CD4-positive, alpha-beta T cell (primary cell): Measurements from ENCODE around the gene FBXW11. TPM values are rescaled to one million over a fixed set of nuclear protein-coding genes. Genes with fewer than 3 reads are reported as not detected.

Experiments
- ATAC-seq: fragments of 200-7000 bp; cut with Tn5 transposase; one replicate; pipeline ENCODE4 v1.10.0; 2022; ENCODE audit warnings: mild to moderate bottlenecking; ENCODE audit not compliant: poor library complexity
- CTCF ChIA-PET: fragments of 350-600 bp; sonication (Branson Sonifier 250); formaldehyde crosslinking; loops from one replicate; lab custom pipeline; 2021; ENCODE audit warnings: antibody characterized with exemption, inconsistent platforms; lab: Charles Lee
- POLR2A ChIA-PET: fragments of 350-600 bp; sonication (Branson Sonifier 250); formaldehyde crosslinking; loops from one replicate; lab custom pipeline; 2021; ENCODE audit warnings: antibody characterized with exemption, inconsistent platforms; lab: Charles Lee
- DNase-seq, 14 experiments: peaks; one replicate each; pipeline ENCODE4 v3.0.0-alpha.2; 2013 to 2020; ENCODE audit warnings: mixed read lengths in 2 of 14
- H3K27ac ChIP-seq, 2 donors: one replicate each; pipeline versions ENCODE4 v1.5.1 to v1.7.0; 2013; ENCODE audit warnings: low read length in 2 of 2, low read depth in 1 of 2, mild to moderate bottlenecking in 1 of 2
- H3K27me3 ChIP-seq, 2 experiments: 1 replicate in 1 of 2; 2 replicates in 1 of 2; pipeline versions ENCODE4 v1.6.1 to v1.7.0; 2013; ENCODE audit warnings: low read length in 2 of 2, control low read depth in 1 of 2, mild to moderate bottlenecking in 1 of 2, moderate library complexity in 1 of 2; ENCODE audit not compliant: insufficient read depth in 2 of 2, control insufficient read depth in 1 of 2
- H3K36me3 ChIP-seq: one replicate; pipeline ENCODE4 v1.6.1; 2013; ENCODE audit warnings: low read length, control low read depth; ENCODE audit not compliant: insufficient read depth
- H3K4me1 ChIP-seq: one replicate; pipeline ENCODE4 v1.6.1; 2013; ENCODE audit warnings: low read length, control low read depth; ENCODE audit not compliant: insufficient read depth
- H3K4me3 ChIP-seq: one replicate; pipeline ENCODE4 v1.5.1; 2013; ENCODE audit warnings: mild to moderate bottlenecking, low read length, moderate library complexity
- H3K9me3 ChIP-seq, 2 experiments: 1 replicate in 1 of 2; 2 replicates in 1 of 2; pipeline versions ENCODE4 v1.6.1 to v1.7.0; 2013; ENCODE audit warnings: low read length in 2 of 2, mild to moderate bottlenecking in 2 of 2, control low read depth in 1 of 2, moderate library complexity in 1 of 2; ENCODE audit not compliant: control insufficient read depth in 1 of 2, insufficient read depth in 1 of 2
- H3K27ac Mint-ChIP-seq: one replicate; pipeline ENCODE4 v1.8.0; 2020; ENCODE audit warnings: mixed read lengths
- H3K27me3 Mint-ChIP-seq: one replicate; pipeline ENCODE4 v1.8.0; 2021; ENCODE audit warnings: mixed read lengths
- H3K36me3 Mint-ChIP-seq: one replicate; pipeline ENCODE4 v1.8.0; 2021; ENCODE audit warnings: low read depth, mixed read lengths
- H3K4me1 Mint-ChIP-seq: one replicate; pipeline ENCODE4 v1.8.0; 2021; ENCODE audit warnings: low read depth, mixed read lengths
- H3K4me3 Mint-ChIP-seq: one replicate; pipeline ENCODE4 v1.8.0; 2020; ENCODE audit warnings: mild to moderate bottlenecking, mixed read lengths
- H3K9me3 Mint-ChIP-seq: one replicate; pipeline ENCODE4 v1.8.0; 2020; ENCODE audit warnings: mixed read lengths
- CTCF ChIP-seq: fragments of 200-600 bp; IDR thresholded peaks from one replicate; pipeline ENCODE4 v1.8.0; 2022; ENCODE audit warnings: antibody characterized with exemption, mild to moderate bottlenecking
- intact Hi-C, 2 experiments: fragments of 100-400 bp; cut with DNase I in 1 of 2; cut with micrococcal nuclease in 1 of 2; formaldehyde crosslinking; loops; one replicate each; pipeline versions ENCODE4 v1.15.1 to v1.9.0; 2023 to 2025; cut with DNase I, micrococcal nuclease
- total RNA-seq, 174 experiments: library from RNA in 2 of 174; stranded (reverse) in 2 of 174; gene quantifications; one replicate each; pipeline ENCODE4 v1.2.3 and lab custom pipeline; 2021 to 2026

The FBXW11 gene
- total RNA-seq, 2 experiments from 2014 or later: 20.9 to 24.0 TPM

GRCh38 chr5:172050080-172050479, 43.6 kb upstream of the FBXW11 start:
- H3K4me1 Mint-ChIP-seq: peaks cover 14% of the 10 kb centered on the region
- no peak for TF ChIP-seq CTCF
- H3K36me3 Mint-ChIP-seq: peaks cover 91% of the 10 kb centered on the region
- H3K4me3 Mint-ChIP-seq: no peak overlapping the region
- ChIA-PET POLR2A (no interaction called here), CTCF (no interaction called here)
- H3K4me1 ChIP-seq: no peaks in the 10 kb centered on the region
- H3K27ac ChIP-seq: no peak overlapping the region
- H3K9me3 Mint-ChIP-seq: no peaks in the 10 kb centered on the region
- no peaks in the 10 kb centered on the region for H3K27me3 ChIP-seq
- no peak overlapping the region for H3K4me3 ChIP-seq
- no peaks in the 10 kb centered on the region for H3K9me3 ChIP-seq
- no peaks in the 10 kb centered on the region for H3K27me3 Mint-ChIP-seq
- intact Hi-C loops: no loop called here
- H3K36me3 ChIP-seq: peaks cover 97% of the 10 kb centered on the region
- ATAC-seq: no peak
- H3K27ac Mint-ChIP-seq: no peak overlapping the region
- no peak for DNase-seq

GRCh38 chr5:172049226-172049796, 42.9 kb upstream of the FBXW11 start:
- no peak for TF ChIP-seq CTCF
- POLR2A ChIA-PET: no interaction called here
- DNase-seq: no peak
- Mint-ChIP-seq H3K36me3 (peaks cover 92% of the 10 kb centered on the region), H3K9me3 (no peaks in the 10 kb centered on the region), H3K4me1 (peaks cover 14% of the 10 kb centered on the region), H3K27ac (peak overlapping the region; percentile 86), H3K27me3 (no peaks in the 10 kb centered on the region), H3K4me3 (no peak overlapping the region)
- intact Hi-C loops: loop anchor here in 1 of 2 experiments (10.0 kb wide), 1 partner anchor 565 kb away; no protein-coding TSS in a partner anchor
- H3K27ac ChIP-seq: no peak overlapping the region
- CTCF ChIA-PET: no interaction called here
- no peaks in the 10 kb centered on the region for H3K4me1 ChIP-seq
- no peak overlapping the region for H3K4me3 ChIP-seq
- no peak for ATAC-seq
- no peaks in the 10 kb centered on the region for H3K27me3 ChIP-seq
- peaks cover 97% of the 10 kb centered on the region for H3K36me3 ChIP-seq
- no peaks in the 10 kb centered on the region for H3K9me3 ChIP-seq

GRCh38 chr5:172048539-172049101, 42.2 kb upstream of the FBXW11 start:
- H3K9me3 ChIP-seq: no peaks in the 10 kb centered on the region
- H3K4me3 ChIP-seq: no peak overlapping the region
- no peak for DNase-seq
- ChIA-PET CTCF (no interaction called here), POLR2A (no interaction called here)
- no peaks in the 10 kb centered on the region for H3K4me1 ChIP-seq
- no peak for ATAC-seq
- H3K4me3 Mint-ChIP-seq: no peak overlapping the region
- no peaks in the 10 kb centered on the region for H3K9me3 Mint-ChIP-seq
- H3K27ac Mint-ChIP-seq: peak overlapping the region; percentile 86
- no peaks in the 10 kb centered on the region for H3K27me3 Mint-ChIP-seq
- no peak overlapping the region for H3K27ac ChIP-seq
- peaks cover 14% of the 10 kb centered on the region for H3K4me1 Mint-ChIP-seq
- intact Hi-C loops: loop anchor here in 1 of 2 experiments (10.0 kb wide), 1 partner anchor 564 kb away; no protein-coding TSS in a partner anchor
- no peaks in the 10 kb centered on the region for H3K27me3 ChIP-seq
- no peak for TF ChIP-seq CTCF
- peaks cover 97% of the 10 kb centered on the region for H3K36me3 ChIP-seq
- peaks cover 91% of the 10 kb centered on the region for H3K36me3 Mint-ChIP-seq
